Peyer's patch (tissue), 4 donors: ENCODE measurements around the gene CALCB.

ENCODE experiments used
- POLR2A ChIP-seq, 2 donors: fragments of 450-650 bp; IDR thresholded peaks; one replicate each; pipeline ENCODE4 v1.5.1; 2017; ENCODE audit warnings: antibody characterized with exemption in 2 of 2, mild to moderate bottlenecking in 2 of 2, moderate library complexity in 2 of 2
- TF ChIP-seq, protein P1 (sequence below), 6 experiments: fragments of 450-650 bp in 4 of 6; fragments of 200-600 bp in 2 of 6; sonication (generic) in 1 of 6; IDR thresholded peaks; one replicate each; pipeline ENCODE4 v1.5.1; 2017 to 2019; ENCODE audit warnings: antibody characterized with exemption in 6 of 6, mild to moderate bottlenecking in 3 of 6, moderate library complexity in 1 of 6

DNA sequence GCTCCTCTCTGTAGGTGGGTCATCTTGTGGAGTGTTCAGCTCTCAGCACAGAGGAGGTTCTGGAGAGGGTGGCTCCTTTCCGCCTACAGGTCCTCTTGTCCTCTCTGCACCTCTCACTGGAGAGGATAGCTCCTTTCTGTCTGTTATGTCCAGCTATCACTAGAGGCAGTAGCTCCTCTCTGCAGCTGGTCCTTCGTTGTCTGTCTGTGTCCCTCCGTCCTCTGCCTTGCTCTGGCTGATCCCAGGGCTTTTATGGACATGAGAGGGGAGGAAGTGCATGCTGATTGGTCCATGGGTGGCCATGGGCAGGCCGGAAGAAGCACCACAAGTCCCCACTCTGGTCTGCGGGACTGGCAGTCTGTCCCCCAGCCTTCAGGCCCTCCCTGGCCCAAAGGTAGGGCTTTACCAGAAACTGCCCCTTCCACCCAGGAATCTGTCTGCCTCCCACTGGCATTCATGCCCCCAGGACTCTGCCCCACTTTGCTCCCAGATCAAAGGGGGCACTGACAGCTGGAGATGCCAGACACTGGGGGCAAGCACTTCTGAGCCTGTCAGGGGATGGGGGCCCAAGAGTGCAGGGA is 38.6 kb upstream of the CALCB start:
- TF ChIP-seq POLR2A (IDR thresholded peaks at IDR 0.05), result no peak
- TF ChIP-seq, protein P1, sequence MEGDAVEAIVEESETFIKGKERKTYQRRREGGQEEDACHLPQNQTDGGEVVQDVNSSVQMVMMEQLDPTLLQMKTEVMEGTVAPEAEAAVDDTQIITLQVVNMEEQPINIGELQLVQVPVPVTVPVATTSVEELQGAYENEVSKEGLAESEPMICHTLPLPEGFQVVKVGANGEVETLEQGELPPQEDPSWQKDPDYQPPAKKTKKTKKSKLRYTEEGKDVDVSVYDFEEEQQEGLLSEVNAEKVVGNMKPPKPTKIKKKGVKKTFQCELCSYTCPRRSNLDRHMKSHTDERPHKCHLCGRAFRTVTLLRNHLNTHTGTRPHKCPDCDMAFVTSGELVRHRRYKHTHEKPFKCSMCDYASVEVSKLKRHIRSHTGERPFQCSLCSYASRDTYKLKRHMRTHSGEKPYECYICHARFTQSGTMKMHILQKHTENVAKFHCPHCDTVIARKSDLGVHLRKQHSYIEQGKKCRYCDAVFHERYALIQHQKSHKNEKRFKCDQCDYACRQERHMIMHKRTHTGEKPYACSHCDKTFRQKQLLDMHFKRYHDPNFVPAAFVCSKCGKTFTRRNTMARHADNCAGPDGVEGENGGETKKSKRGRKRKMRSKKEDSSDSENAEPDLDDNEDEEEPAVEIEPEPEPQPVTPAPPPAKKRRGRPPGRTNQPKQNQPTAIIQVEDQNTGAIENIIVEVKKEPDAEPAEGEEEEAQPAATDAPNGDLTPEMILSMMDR (IDR thresholded peaks at IDR 0.05), result no peak
